ENCODE results near the gene MAEL. TPM values are rescaled to one million over a fixed set of nuclear protein-coding genes. Genes with fewer than 3 reads are reported as not detected.

The MAEL gene
- total RNA-seq, 1 donor from 2014 or later: 0.87 TPM

- DNase-seq (peak; percentile 73), ATAC-seq (peak; percentile 92)
- intact Hi-C loops (cut with micrococcal nuclease): no loop called here
These were observed 54.8 kb downstream of the MAEL start for GRCh38 chr1:167043752-167044488.

- DNase-seq: no peak
- ATAC-seq: no peak
- intact Hi-C loops (cut with micrococcal nuclease): loop anchor here (10.0 kb wide), 1 partner anchor 167 kb away; no protein-coding TSS in a partner anchor
These were observed 62.8 kb downstream of the MAEL start for GRCh38 chr1:167051907-167052306.

DNA sequence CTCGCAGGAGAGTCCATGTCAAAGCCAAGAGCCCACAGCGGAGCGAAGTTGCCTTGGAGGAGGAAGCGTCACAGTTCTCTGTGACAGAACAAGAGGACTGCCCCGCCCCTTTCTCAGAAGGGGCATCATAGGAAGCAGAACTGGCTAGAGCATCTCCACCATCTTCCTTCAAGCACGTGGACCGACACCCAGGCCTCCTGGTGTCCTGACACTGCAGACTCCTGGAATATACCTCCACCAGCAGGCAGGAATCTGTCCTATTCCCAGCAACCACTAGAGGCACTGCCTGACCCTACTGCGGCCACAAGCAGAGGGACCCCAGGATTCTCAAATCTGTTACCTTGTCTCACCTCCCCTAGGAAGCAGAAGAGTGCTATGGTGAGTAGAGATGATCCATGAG lies 63.3 kb downstream of the MAEL start:
- intact Hi-C loops (cut with micrococcal nuclease): loop anchor here (10.0 kb wide), 1 partner anchor 168 kb away; no protein-coding TSS in a partner anchor
- ATAC-seq (peak; percentile 43), DNase-seq (no peak)

DNA sequence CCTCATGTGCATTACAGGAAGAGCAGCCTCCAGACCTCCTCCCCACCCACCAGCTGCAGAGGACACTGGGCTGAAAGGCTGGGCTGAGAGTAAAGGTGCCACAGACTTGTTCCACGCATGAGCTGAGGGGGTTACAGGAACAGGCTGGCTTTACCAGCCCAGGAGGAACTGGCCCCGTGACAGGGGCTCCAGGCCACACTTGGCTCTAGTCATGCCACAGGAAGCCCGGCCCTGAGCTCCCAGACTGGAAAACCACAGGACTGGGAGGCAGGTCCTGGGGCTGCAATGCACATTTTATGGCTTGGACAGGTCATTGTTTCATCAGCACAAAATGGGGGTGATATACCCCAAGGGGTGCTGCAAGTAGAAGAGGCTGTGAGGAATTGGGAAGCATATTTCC lies 65.5 kb downstream of the MAEL start:
- intact Hi-C loops (cut with micrococcal nuclease): loop anchor here (10.0 kb wide), 1 partner anchor 170 kb away; no protein-coding TSS in a partner anchor
- ATAC-seq (no peak), DNase-seq (no peak)

- DNase-seq (no peak), ATAC-seq (no peak)
- intact Hi-C loops (cut with micrococcal nuclease): loop anchor here (5.0 to 10.0 kb wide), 2 partner anchors 143 to 170 kb away; no protein-coding TSS in a partner anchor
These were observed 66.0 kb downstream of the MAEL start for GRCh38 chr1:167054946-167055630.

DNA sequence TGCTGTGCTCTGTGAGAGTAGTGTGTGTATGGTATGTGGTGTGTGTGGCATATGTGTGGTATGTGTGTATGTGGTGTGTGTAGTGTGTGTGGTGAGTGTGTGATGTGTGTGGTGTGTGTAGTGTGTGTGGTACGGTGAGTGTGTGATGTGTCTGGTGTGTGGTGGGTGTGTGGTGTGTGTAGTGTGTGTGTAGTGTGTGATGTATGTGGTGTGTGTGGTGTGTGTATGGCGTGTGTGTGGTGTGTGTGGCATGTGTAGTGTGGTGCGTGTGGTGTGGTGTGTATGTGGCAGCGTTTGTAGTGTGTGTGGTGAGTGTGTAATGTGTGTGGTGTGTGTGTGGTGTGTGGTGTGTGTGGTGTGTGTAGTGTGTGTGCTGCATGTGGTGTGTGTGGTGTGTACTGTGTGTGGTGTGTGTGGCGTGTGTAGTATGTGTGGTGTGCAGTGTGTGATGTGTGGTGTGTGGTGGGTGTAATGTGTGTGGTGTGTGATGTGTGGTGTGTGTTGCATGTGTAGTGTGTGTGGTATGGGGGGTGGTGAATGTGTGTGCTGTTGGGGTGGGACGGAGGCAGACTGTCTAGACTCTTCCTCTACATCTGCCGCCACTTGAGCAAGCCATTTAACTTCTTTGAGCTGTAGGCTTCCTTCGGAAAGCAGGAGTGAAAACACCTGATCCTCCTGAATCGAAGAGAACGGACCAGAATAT lies 67.6 kb downstream of the MAEL start:
- no peak for ATAC-seq
- intact Hi-C loops (cut with micrococcal nuclease): loop anchor here (5.0 to 10.0 kb wide), 2 partner anchors 144 to 172 kb away; no protein-coding TSS in a partner anchor
- no peak for DNase-seq

GRCh38 chr1:167057241-167057688 lies 68.2 kb downstream of the MAEL start:
- DNase-seq (peak; percentile 49), ATAC-seq (peak; percentile 80)
- intact Hi-C loops (cut with micrococcal nuclease): loop anchor here (5.0 to 10.0 kb wide), 2 partner anchors 145 to 172 kb away; no protein-coding TSS in a partner anchor

DNA sequence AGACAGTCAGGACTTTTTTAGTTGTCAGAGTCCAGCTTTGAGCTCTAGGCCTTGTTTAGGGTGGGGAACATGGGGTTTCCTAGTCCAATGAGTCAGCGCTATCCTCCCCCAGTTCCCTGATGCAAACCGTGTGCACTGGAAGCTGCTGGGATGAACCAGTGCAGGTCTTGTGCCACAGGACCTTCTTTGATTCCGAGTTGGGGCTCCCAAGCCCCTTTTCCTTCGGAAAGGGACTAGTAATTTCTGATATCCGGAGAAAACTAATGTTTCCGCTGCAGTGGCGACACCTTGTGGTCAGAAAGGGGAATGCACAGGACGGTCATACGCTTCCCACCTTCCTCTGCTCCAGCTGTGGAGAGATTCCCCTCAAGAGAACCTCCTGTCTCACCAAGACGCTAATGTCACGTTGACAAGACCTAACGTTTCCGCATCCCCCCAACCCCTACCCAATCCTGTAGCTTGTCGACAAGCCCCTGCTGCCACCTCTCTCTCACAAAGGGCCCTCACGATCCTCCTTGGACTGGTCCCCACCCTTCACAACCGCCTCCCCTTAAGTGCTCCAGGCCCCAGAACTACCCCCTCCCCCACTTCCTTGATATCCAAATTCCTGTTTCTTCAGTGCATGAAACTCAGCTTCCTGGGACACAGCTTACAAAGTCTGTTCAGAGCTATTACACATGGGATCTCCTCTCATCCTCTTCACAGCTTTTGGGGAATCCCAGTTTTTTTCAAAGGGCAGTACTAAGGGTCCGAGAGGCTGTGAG lies 70.1 kb downstream of the MAEL start:
- ATAC-seq (peak; percentile 63), DNase-seq (peak; percentile 80)
- intact Hi-C loops (cut with micrococcal nuclease): loop anchor here (5.0 to 10.0 kb wide), 2 partner anchors 147 to 174 kb away; no protein-coding TSS in a partner anchor

DNA sequence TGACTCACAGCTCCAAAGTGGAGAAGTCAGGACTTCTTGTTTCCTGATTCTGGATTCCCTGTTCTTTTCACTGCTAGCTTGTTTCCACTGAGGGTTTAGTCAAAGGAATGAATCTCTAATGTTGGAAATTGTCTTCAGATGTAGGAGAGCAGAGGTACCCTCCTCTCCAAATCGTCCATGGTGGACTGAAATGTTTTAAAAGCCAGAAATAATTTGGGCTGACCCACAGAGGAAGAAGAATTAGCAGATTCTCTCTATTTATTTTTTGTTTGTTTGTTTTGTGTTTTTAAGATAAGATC lies 70.7 kb downstream of the MAEL start:
- no peak for ATAC-seq
- DNase-seq: no peak
- intact Hi-C loops (cut with micrococcal nuclease): loop anchor here (5.0 to 10.0 kb wide), 3 partner anchors 147 to 475 kb away; no protein-coding TSS in a partner anchor

GRCh38 chr1:167060141-167061072 lies 71.3 kb downstream of the MAEL start:
- no peak for ATAC-seq
- intact Hi-C loops (cut with micrococcal nuclease): loop anchor here (10.0 kb wide), 1 partner anchor 474 kb away; no protein-coding TSS in a partner anchor
- no peak for DNase-seq

DNA sequence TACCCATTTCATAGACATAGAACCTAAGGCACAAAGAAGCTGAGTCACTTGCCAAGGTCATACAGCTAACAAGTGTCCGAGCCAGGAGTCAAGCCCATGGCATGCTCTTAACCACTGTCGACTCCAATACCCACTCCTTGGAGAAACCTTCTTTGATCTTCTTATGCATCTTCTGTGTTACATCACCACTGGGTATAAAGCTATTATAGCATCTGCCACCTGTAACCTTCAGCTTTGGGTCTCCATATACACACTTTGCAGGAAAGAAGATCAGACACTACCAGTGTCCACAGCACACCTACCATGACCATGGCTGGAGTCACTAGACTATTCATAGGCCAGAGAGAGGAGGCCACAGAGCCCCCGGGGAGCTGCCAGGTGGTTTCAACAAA lies 72.0 kb downstream of the MAEL start:
- DNase-seq (no peak), ATAC-seq (no peak)
- intact Hi-C loops (cut with micrococcal nuclease): loop anchor here (10.0 kb wide), 1 partner anchor 474 kb away; no protein-coding TSS in a partner anchor

DNA sequence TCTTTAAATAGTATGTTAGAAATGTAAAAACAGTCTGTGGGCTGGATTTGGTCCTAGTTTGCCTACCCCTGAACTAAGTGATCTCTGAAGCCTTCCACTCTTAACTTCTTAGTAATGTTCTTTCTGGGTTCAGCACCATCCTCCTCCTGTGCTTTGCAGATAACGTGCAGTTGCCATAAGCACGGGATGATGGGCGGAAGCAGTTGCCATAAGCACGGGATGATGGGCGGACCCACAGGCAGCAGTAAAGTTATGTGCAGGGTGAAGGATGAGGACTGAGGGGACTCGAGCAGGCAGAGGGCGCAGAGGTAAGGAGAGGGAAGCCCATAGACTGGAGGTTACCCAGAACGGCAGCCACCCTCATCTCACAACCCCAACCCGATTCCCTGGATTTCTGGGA lies 75.5 kb downstream of the MAEL start:
- intact Hi-C loops (cut with micrococcal nuclease): loop anchor here (10.0 kb wide), 1 partner anchor 470 kb away; no protein-coding TSS in a partner anchor
- ATAC-seq (no peak), DNase-seq (no peak)

GRCh38 chr1:167065471-167065870 lies 76.4 kb downstream of the MAEL start:
- ATAC-seq (no peak), DNase-seq (no peak)
- intact Hi-C loops (cut with micrococcal nuclease): loop anchor here (10.0 kb wide), 1 partner anchor 469 kb away; no protein-coding TSS in a partner anchor

DNA sequence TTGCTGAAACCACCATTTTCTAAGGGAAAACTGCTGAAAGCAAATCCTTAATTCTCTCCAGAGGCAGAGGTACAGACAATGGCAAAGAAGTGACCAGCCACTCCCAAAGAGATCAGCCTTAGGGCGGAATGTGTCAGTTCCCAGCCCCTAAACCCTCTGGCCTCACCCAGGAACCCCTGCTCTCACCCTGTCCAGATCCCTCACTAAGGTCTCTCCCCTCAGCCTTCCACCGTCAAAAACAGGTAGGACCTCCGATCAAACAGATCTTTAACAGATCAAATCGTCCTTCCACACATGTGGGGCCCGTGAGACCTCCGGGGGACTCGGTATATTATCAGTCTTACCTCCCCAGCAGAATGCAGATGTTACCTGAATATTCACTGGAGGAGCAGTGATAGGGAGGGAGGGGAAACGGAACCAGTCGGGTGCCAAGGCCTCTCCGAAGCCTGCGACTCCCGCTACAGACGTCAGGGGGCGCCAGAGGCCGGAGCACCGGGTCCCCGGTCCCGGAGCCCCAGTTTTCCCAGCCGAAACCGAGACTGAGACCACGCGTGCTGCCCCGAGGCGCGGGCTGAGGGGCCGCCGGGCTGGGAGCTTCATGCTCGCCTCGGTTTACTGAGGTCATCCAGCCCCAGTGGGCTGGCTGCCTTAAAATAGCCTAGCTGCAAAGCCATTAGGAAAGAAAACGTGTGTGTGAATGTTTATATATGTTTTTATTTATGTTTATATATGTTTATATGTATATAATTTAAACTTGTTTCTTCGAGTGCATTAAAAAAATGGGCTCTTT lies 77.4 kb downstream of the MAEL start:
- peak; percentile 92 for ATAC-seq
- DNase-seq: peak; percentile 86
- intact Hi-C loops (cut with micrococcal nuclease): loop anchor here (10.0 kb wide), 1 partner anchor 468 kb away; no protein-coding TSS in a partner anchor

- no peak for ATAC-seq
- DNase-seq: no peak
- intact Hi-C loops (cut with micrococcal nuclease): loop anchor here (10.0 kb wide), 1 partner anchor 467 kb away; no protein-coding TSS in a partner anchor
These were observed 78.8 kb downstream of the MAEL start for GRCh38 chr1:167067904-167068303.

- intact Hi-C loops (cut with micrococcal nuclease): loop anchor here (10.0 kb wide), 1 partner anchor 466 kb away; no protein-coding TSS in a partner anchor
- DNase-seq (no peak), ATAC-seq (no peak)
These were observed 79.7 kb downstream of the MAEL start for GRCh38 chr1:167068761-167069160.

DNA sequence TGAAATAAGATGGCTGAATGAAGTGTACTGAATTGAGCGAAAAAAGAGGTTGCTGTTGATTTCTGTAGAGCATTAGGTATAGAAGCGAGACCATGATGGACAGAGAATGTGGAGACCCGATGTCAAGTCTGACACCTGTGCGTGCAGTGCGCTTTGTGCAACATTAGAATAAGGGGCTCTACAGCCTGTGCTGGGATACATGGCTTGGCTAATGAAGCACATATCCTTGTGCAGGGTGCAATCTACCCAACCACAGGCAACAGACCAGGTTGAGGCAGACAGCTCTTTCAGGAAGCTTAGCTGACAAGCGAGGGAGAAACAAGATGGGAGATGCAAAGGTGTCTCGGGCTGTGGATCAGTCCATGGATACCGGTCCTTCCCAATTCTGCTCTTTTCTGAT lies 82.2 kb downstream of the MAEL start:
- intact Hi-C loops (cut with micrococcal nuclease): loop anchor here (10.0 kb wide), 1 partner anchor 374 kb away; no protein-coding TSS in a partner anchor
- ATAC-seq: no peak
- no peak for DNase-seq
